Ishikawa (cell line): ENCODE data around the gene VAPB.

Experiments used
- CREB1 ChIP-seq: IDR thresholded peaks from 2 replicates; pipeline ENCODE4 v1.6.1; 2012; ENCODE audit warnings: low read depth
- EGR1 ChIP-seq: IDR thresholded peaks from 2 replicates; pipeline ENCODE4 v1.6.1; 2012
- FOXM1 ChIP-seq: IDR thresholded peaks from 2 replicates; pipeline ENCODE4 v1.6.1; 2012; ENCODE audit warnings: low read depth, borderline replicate concordance
- NFIC ChIP-seq: IDR thresholded peaks from 2 replicates; pipeline ENCODE4 v1.6.1; 2012
- RAD21 ChIP-seq: IDR thresholded peaks from 2 replicates; pipeline ENCODE4 v1.6.1; 2012; ENCODE audit warnings: low read depth
- TAF1 ChIP-seq: IDR thresholded peaks from 2 replicates; pipeline ENCODE4 v1.6.1; 2012; ENCODE audit warnings: low read depth, mild to moderate bottlenecking
- USF1 ChIP-seq: IDR thresholded peaks from 2 replicates; pipeline ENCODE4 v1.6.1; 2012
- YY1 ChIP-seq: IDR thresholded peaks from 2 replicates; pipeline ENCODE4 v1.6.1; 2012; ENCODE audit warnings: low read depth
- ZBTB7A ChIP-seq: IDR thresholded peaks from 2 replicates; pipeline ENCODE4 v1.6.1; 2012; ENCODE audit warnings: low read depth
- TF ChIP-seq, protein P1 (sequence below): IDR thresholded peaks from 2 replicates; pipeline ENCODE4 v1.6.1; 2012; ENCODE audit warnings: low read depth, mild to moderate bottlenecking

Gene VAPB

DNA sequence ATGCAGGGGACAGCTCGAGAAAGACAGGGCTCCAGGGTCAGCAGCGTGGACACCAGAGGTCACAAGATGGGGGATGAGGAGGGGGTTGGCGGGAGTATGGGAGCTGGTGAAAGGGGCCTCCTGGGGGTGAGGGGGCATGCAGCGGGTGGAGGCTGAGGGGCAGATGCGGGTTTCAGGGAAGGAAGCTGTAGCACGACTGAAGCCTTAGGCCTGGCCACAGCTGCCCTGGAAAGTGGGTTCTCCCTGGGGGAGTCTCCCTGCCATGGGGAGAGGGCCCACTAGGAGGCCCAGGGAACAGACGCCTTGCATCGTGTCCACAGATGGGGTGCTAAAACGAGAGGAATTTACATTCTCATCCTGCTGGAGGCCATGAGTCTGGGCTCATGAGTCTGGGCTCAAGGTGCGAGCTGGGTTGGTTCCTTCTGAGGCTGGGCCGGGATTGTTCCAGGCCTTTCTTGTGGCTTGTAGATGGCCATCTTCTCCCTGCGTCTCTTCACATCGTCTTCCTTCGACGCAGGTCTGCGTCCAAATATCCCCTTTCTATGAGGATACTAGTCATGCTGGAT lies 108.1 kb downstream of the VAPB start:
- TF ChIP-seq TAF1 = no peak
- TF ChIP-seq NFIC = no peak
- TF ChIP-seq FOXM1 = no peak
- TF ChIP-seq ZBTB7A = no peak
- TF ChIP-seq EGR1 = no peak
- TF ChIP-seq RAD21 = no peak
- TF ChIP-seq CREB1 = no peak
- no peak for TF ChIP-seq YY1
- TF ChIP-seq USF1 = no peak
- TF ChIP-seq, protein P1, sequence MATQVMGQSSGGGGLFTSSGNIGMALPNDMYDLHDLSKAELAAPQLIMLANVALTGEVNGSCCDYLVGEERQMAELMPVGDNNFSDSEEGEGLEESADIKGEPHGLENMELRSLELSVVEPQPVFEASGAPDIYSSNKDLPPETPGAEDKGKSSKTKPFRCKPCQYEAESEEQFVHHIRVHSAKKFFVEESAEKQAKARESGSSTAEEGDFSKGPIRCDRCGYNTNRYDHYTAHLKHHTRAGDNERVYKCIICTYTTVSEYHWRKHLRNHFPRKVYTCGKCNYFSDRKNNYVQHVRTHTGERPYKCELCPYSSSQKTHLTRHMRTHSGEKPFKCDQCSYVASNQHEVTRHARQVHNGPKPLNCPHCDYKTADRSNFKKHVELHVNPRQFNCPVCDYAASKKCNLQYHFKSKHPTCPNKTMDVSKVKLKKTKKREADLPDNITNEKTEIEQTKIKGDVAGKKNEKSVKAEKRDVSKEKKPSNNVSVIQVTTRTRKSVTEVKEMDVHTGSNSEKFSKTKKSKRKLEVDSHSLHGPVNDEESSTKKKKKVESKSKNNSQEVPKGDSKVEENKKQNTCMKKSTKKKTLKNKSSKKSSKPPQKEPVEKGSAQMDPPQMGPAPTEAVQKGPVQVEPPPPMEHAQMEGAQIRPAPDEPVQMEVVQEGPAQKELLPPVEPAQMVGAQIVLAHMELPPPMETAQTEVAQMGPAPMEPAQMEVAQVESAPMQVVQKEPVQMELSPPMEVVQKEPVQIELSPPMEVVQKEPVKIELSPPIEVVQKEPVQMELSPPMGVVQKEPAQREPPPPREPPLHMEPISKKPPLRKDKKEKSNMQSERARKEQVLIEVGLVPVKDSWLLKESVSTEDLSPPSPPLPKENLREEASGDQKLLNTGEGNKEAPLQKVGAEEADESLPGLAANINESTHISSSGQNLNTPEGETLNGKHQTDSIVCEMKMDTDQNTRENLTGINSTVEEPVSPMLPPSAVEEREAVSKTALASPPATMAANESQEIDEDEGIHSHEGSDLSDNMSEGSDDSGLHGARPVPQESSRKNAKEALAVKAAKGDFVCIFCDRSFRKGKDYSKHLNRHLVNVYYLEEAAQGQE = no peak

DNA sequence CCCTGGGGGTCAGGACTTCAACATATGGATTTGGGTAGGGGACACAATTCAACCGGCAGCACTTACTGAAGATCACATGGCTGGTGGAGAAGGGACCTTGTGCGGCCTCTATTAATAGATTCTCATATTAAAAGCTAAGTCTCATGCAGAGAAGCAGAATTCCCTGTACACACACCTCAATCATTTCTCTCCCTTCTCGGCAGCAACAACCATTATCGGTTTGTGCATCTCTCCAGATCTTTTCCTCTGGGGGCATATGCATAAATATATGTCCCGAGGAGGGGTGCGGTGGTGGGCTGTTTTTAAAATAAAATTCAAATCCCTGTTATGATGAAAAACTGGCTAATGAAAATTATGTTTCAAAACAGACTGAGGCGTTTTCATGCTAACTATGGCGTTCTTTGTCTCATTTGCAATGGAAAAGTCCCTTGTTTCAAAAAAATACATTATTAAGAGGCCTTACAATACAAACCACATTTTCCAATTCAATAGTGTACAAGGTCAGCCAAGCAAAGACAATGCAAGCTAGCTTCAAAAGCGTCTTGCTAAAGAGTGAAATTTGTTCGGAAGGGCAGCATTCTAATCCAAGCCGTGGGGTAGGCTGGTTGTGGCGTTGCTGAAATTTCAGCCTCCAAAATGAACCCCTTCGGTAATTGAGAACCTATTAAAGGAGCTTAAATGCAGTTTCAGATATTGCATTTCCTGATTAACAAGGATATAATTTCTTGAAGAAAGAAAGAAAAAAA lies 108.9 kb downstream of the VAPB start:
- no peak for TF ChIP-seq CREB1
- no peak for TF ChIP-seq ZBTB7A

DNA sequence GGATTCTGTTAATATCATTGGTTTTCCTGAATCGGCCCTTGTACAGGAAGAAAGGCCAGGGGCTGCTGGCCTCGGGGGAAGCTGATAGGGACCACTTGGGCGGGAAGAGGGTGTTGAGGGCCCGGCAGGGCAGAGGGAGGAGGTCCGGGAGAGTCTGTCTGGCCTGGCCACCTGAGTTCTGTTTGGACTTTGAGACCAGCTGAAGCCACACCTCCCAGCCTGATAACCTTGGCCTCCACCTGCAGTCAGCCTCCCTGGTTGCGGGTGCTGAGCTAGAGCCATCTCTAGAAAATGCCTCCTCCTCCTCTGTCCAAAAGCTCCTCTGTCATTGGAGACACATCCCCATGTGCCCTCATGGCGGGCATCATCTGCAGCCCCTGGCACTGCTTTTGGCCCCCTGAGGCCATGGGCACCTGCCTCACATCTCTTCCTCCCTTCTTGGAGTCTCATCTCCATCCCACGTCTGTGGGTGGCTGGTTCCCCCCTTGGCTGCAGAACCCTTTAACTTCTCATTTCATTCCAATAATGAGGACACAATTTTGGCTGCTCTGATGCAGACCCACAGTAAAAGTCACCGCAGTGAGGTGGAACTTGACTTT lies 109.5 kb downstream of the VAPB start:
- TF ChIP-seq YY1 = no peak

DNA sequence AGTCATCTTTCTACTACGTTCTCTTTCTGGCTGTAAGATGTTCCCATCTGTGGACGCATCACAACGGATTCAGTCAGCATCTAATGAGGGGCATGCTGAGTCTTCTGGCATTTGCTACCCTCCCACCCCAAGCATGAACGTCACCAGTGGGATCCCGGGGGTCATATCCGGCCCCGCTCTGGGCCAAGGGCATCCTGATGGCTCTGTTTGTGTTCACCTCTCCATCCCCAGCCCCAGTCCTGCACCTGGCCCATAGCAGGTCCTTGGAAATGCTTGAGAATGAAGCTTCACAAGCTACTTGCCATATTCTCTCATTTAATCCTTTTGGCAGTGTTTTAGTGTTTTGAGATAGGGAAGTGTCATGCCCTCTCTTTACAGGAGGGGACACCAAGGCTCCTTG lies 111.2 kb downstream of the VAPB start:
- no peak for TF ChIP-seq RAD21
